HepG2 (cell line): ENCODE data around the gene SLC16A3. TPM values are rescaled to one million over a fixed set of nuclear protein-coding genes. Genes with fewer than 3 reads are reported as not detected.

ENCODE experiments used
- BCLAF1 ChIP-seq: fragments of 450-650 bp; IDR thresholded peaks from 2 replicates; pipeline ENCODE4 v1.6.1; 2017; ENCODE audit warnings: mild to moderate bottlenecking
- CEBPB ChIP-seq: IDR thresholded peaks from 2 replicates; pipeline ENCODE4 v1.6.1; 2011; ENCODE audit warnings: low read depth, low read length, improper control_type of control experiment, borderline replicate concordance
- DNMT3B ChIP-seq: conservative IDR thresholded peaks from 2 replicates; pipeline ENCODE4 v1.6.1; 2016; ENCODE audit warnings: missing biosample characterization, control low read depth
- MATR3 ChIP-seq: sonication (generic); formaldehyde crosslinking; IDR thresholded peaks from 2 replicates; pipeline ENCODE4 v1.4.0; 2020; ENCODE audit warnings: missing genetic modification reagents
- MED8 ChIP-seq: sonication (generic); formaldehyde crosslinking; IDR thresholded peaks from 2 replicates; pipeline ENCODE4 v1.8.1; 2023; ENCODE audit warnings: mild to moderate bottlenecking, missing genetic modification reagents; ENCODE audit not compliant: insufficient replicate concordance
- SRF ChIP-seq: IDR thresholded peaks from 2 replicates; pipeline ENCODE4 v1.6.1; 2011; ENCODE audit warnings: mild to moderate bottlenecking, low read depth, low read length, moderate library complexity
- TMF1 ChIP-seq: sonication (generic); formaldehyde crosslinking; IDR thresholded peaks from 2 replicates; pipeline ENCODE4 v1.8.1; 2022; ENCODE audit warnings: low read depth, missing genetic modification reagents
- YEATS4 ChIP-seq: sonication (generic); formaldehyde crosslinking; IDR thresholded peaks from 2 replicates; pipeline ENCODE4 v1.4.0; 2020; ENCODE audit warnings: missing genetic modification reagents, borderline replicate concordance
- ZBTB1 ChIP-seq: sonication (generic); formaldehyde crosslinking; IDR thresholded peaks from 2 replicates; pipeline ENCODE4 v1.4.0; 2020; ENCODE audit warnings: missing genetic modification reagents, borderline replicate concordance
- ZNF318 ChIP-seq: sonication (generic); formaldehyde crosslinking; IDR thresholded peaks from 2 replicates; pipeline ENCODE4 v1.4.0; 2020; ENCODE audit warnings: mild to moderate bottlenecking, missing genetic modification reagents
- ZNF615 ChIP-seq: sonication (generic); formaldehyde crosslinking; IDR thresholded peaks from 2 replicates; pipeline ENCODE4 v1.5.0; 2020; ENCODE audit warnings: mild to moderate bottlenecking, missing genetic modification reagents, borderline replicate concordance
- polyA plus RNA-seq, 8 experiments: library from polyadenylated mRNA; depleted of rRNA in 3 of 8; stranded (reverse) in 7 of 8; unstranded in 1 of 8; fragments of >200 nt; fragmentation: Illumina TruSeq in 4 of 8; extraction: Trizol in 4 of 8; gene quantifications; 2 replicates each; pipeline versions ENCODE4 v1.2.1 to v1.2.3, GENCODE V29; 2011 to 2016; ENCODE audit warnings: low read depth in 4 of 8, missing spikeins in 1 of 8, mixed read lengths in 1 of 8; ENCODE audit not compliant: insufficient read depth in 1 of 8
- total RNA-seq, 5 experiments: library from RNA; depleted of rRNA; stranded (reverse); fragments of >200 nt; fragmentation: Illumina TruSeq; extraction: Trizol; gene quantifications; 2 replicates each; pipeline ENCODE4 v1.2.3, GENCODE V29; 2016; ENCODE audit warnings: low read depth in 1 of 5
- TF ChIP-seq, protein P1 (sequence below): sonication (generic); formaldehyde crosslinking; IDR thresholded peaks from 2 replicates; pipeline ENCODE4 v1.4.0; 2020; ENCODE audit warnings: missing genetic modification reagents, borderline replicate concordance

The SLC16A3 gene
- total and polyA plus RNA-seq, 2 of the 13 experiments (the other 11 are each of a cell fraction or from before 2014, with no cell fraction given), result 242 to 349 TPM

- TF ChIP-seq ZNF318, result no peak; the same call in 1 of the 2 replicates
- no peak for TF ChIP-seq BCLAF1
- no peak for TF ChIP-seq MED8 (CRISPR knock-in tag)
- TF ChIP-seq SRF, result peak; percentile 16; the same call in 1 of the 2 replicates
- TF ChIP-seq CEBPB, result no peak
- no peak for TF ChIP-seq DNMT3B
- TF ChIP-seq YEATS4 (CRISPR knock-in tag), result peak; percentile 19; the same call in 1 of the 2 replicates
- no peak for TF ChIP-seq MATR3 (CRISPR knock-in tag)
- TF ChIP-seq, protein P1, sequence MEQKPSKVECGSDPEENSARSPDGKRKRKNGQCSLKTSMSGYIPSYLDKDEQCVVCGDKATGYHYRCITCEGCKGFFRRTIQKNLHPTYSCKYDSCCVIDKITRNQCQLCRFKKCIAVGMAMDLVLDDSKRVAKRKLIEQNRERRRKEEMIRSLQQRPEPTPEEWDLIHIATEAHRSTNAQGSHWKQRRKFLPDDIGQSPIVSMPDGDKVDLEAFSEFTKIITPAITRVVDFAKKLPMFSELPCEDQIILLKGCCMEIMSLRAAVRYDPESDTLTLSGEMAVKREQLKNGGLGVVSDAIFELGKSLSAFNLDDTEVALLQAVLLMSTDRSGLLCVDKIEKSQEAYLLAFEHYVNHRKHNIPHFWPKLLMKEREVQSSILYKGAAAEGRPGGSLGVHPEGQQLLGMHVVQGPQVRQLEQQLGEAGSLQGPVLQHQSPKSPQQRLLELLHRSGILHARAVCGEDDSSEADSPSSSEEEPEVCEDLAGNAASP (CRISPR knock-in tag), result 0 out of 2 replicates have a peak, but pooled peaks have one; percentile 2
- no peak for TF ChIP-seq ZBTB1 (CRISPR knock-in tag)
- no peak for TF ChIP-seq ZNF615 (CRISPR knock-in tag)
- TF ChIP-seq TMF1, result peak; percentile 70; the same call in 1 of the 2 replicates
Measured at GRCh38 chr17:82228842-82229697, at the start of gene SLC16A3 (continued).
